HCT116 (cell line): ENCODE data around the gene BCO2. TPM values are rescaled to one million over a fixed set of nuclear protein-coding genes. Genes with fewer than 3 reads are reported as not detected.

Source experiments
- ATAC-seq: fragments of 200-7000 bp; cut with Tn5 transposase; 2 replicates; pipeline ENCODE4 v1.9.1; 2020; ENCODE audit warnings: mild to moderate bottlenecking, moderate library complexity
- BruUV-seq: library from RNA; stranded (reverse); fragments of 400-500 nt; replicated peaks from 2 replicates; lab custom pipeline; 2021; lab: Mats Ljungman, UMichigan
- CTCF ChIA-PET: fragments of 300-600 bp; sonication (Branson Sonifier 250); formaldehyde crosslinking; loops from one replicate; lab custom pipeline; 2021; ENCODE audit warnings: antibody characterized with exemption; lab: Charles Lee
- POLR2A ChIA-PET: fragments of 300-600, 350-600 bp; sonication (Branson Sonifier 250); formaldehyde crosslinking; loops from one replicate; lab custom pipeline; 2021; ENCODE audit warnings: antibody characterized with exemption; lab: Charles Lee
- RAD21 ChIA-PET, 2 experiments: fragments of 300-600 bp; sonication (Branson Sonifier 250); formaldehyde crosslinking; loops; one replicate each; lab custom pipeline; 2023; ENCODE audit warnings: low total read pairs in 2 of 2; ENCODE audit not compliant: uncharacterized antibody in 2 of 2, unreplicated experiment in 2 of 2, low non-redundant PET in 1 of 2; lab: Charles Lee
- DNase-seq: peaks from one replicate; pipeline ENCODE4 v3.0.0-alpha.2; 2010; ENCODE audit warnings: low read depth, low spot score
- H2AFZ ChIP-seq: fragments of 200-600 bp; shearing (Covaris generic), sonication (generic); 2 replicates; pipeline ENCODE4 v1.6.1; 2017; ENCODE audit warnings: low read depth, mixed run types, mixed read lengths, antibody characterized with exemption, low read length; ENCODE audit not compliant: poor library complexity, severe bottlenecking
- H3K27ac ChIP-seq: 2 replicates; pipeline ENCODE4 v1.5.1; 2012; ENCODE audit warnings: low read depth, low read length
- H3K27me3 ChIP-seq: fragments of 200-600 bp; sonication (generic); 2 replicates; pipeline ENCODE4 v1.6.1; 2016; ENCODE audit warnings: mixed run types, low read length, mixed read lengths; ENCODE audit not compliant: insufficient read depth
- H3K36me3 ChIP-seq, 2 experiments: fragments of 200-500 bp in 1 of 2; fragments of 200-600 bp in 1 of 2; sonication (Bioruptor generic) in 1 of 2; sonication (generic) in 1 of 2; 2 replicates each; pipeline versions ENCODE4 v1.5.1 to v1.6.1; 2014 to 2016; ENCODE audit warnings: low read length in 2 of 2, inconsistent platforms in 1 of 2, mixed read lengths in 1 of 2, mixed run types in 1 of 2; ENCODE audit not compliant: insufficient read depth in 2 of 2, control insufficient read depth in 1 of 2
- H3K4me1 ChIP-seq, 2 experiments: fragments of 200-600 bp in 1 of 2; sonication (generic) in 1 of 2; 2 replicates each; pipeline versions ENCODE4 v1.5.1 to v1.6.1; 2012 to 2017; ENCODE audit warnings: low read length in 2 of 2, inconsistent platforms in 1 of 2, mild to moderate bottlenecking in 1 of 2, mixed read lengths in 1 of 2, mixed run types in 1 of 2, moderate library complexity in 1 of 2; ENCODE audit not compliant: insufficient read depth in 2 of 2, control insufficient read depth in 1 of 2
- H3K4me2 ChIP-seq: fragments of 200-600 bp; sonication (generic); 2 replicates; pipeline ENCODE4 v1.6.1; 2017; ENCODE audit warnings: mixed run types, low read length, mixed read lengths
- H3K4me3 ChIP-seq, 2 experiments: fragments of 200-600 bp in 1 of 2; sonication (generic) in 1 of 2; replicated peaks in 1 of 2; 2 replicates each; pipeline ENCODE4 v1.5.1; 2011 to 2016; ENCODE audit warnings: low read length in 2 of 2, control low read depth in 1 of 2, low read depth in 1 of 2, mild to moderate bottlenecking in 1 of 2, mixed read lengths in 1 of 2, mixed run types in 1 of 2
- H3K79me2 ChIP-seq: fragments of 200-600 bp; sonication (generic); 2 replicates; pipeline ENCODE4 v1.6.1; 2017; ENCODE audit warnings: mild to moderate bottlenecking, mixed run types, low read length, moderate library complexity, mixed read lengths; ENCODE audit not compliant: insufficient read depth
- H3K9ac ChIP-seq: fragments of 200-600 bp; sonication (generic); 2 replicates; pipeline ENCODE4 v1.6.1; 2016; ENCODE audit warnings: low read length, mixed read lengths
- H3K9me2 ChIP-seq: fragments of 200-600 bp; sonication (generic), shearing (Covaris generic); 2 replicates; pipeline ENCODE4 v1.6.1; 2017; ENCODE audit warnings: mixed run types, mild to moderate bottlenecking, moderate library complexity; ENCODE audit not compliant: insufficient read depth
- H3K9me3 ChIP-seq, 2 experiments: fragments of 200-500 bp in 1 of 2; fragments of 200-600 bp in 1 of 2; sonication (Bioruptor generic) in 1 of 2; sonication (generic) in 1 of 2; 2 replicates each; pipeline ENCODE4 v1.6.1; 2014 to 2017; ENCODE audit warnings: low read length in 2 of 2, mixed read lengths in 2 of 2, inconsistent platforms in 1 of 2, low read depth in 1 of 2, mild to moderate bottlenecking in 1 of 2, mixed run types in 1 of 2, moderate library complexity in 1 of 2; ENCODE audit not compliant: control insufficient read depth in 1 of 2, insufficient read depth in 1 of 2
- H4K20me1 ChIP-seq: fragments of 200-600 bp; sonication (generic), shearing (Covaris generic); 2 replicates; pipeline ENCODE4 v1.6.1; 2017; ENCODE audit warnings: mixed run types, mild to moderate bottlenecking, moderate library complexity; ENCODE audit not compliant: insufficient read depth
- CEBPB ChIP-seq: IDR thresholded peaks from 2 replicates; pipeline ENCODE4 v1.6.1; 2012; ENCODE audit warnings: low read depth
- ELF1 ChIP-seq: IDR thresholded peaks from 2 replicates; pipeline ENCODE4 v1.6.1; 2012; ENCODE audit warnings: low read depth, borderline replicate concordance
- EZH2 ChIP-seq: fragments of 200-600 bp; sonication (generic); IDR thresholded peaks from 2 replicates; pipeline ENCODE4 v1.6.1; 2017; ENCODE audit warnings: antibody characterized with exemption, mixed run types
- EZH2phosphoT487 ChIP-seq: fragments of 200-600 bp; IDR thresholded peaks from 2 replicates; pipeline ENCODE4 v1.6.1; 2018; ENCODE audit warnings: antibody characterized with exemption, borderline replicate concordance
- JUND ChIP-seq: IDR thresholded peaks from 2 replicates; pipeline ENCODE4 v1.6.1; 2012
- MAX ChIP-seq: IDR thresholded peaks from 2 replicates; pipeline ENCODE4 v1.6.1; 2012
- POLR2A ChIP-seq: IDR thresholded peaks from 2 replicates; pipeline ENCODE4 v1.7.0; 2011; ENCODE audit warnings: borderline replicate concordance; ENCODE audit not compliant: insufficient read depth, insufficient read length; ENCODE audit errors: extremely low read depth
- SIN3A ChIP-seq: IDR thresholded peaks from 2 replicates; pipeline ENCODE4 v1.6.1; 2012; ENCODE audit warnings: low read depth
- SRF ChIP-seq: IDR thresholded peaks from 2 replicates; pipeline ENCODE4 v1.6.1; 2012; ENCODE audit warnings: low read depth
- TCF7L2 ChIP-seq: IDR thresholded peaks from 2 replicates; pipeline ENCODE4 v1.7.0; 2011; ENCODE audit warnings: borderline replicate concordance, inconsistent platforms; ENCODE audit not compliant: insufficient read depth, insufficient read length; ENCODE audit errors: extremely low read depth
- ZFX ChIP-seq: fragments of 450-650 bp; IDR thresholded peaks from 2 replicates; pipeline ENCODE4 v1.6.1; 2017
- ZNF274 ChIP-seq: fragments of 200-500 bp; sonication (Bioruptor generic); IDR thresholded peaks from 2 replicates; pipeline ENCODE4 v1.6.1; 2014; ENCODE audit warnings: mild to moderate bottlenecking, low read depth, low read length, inconsistent platforms
- intact Hi-C: fragments of 100-400 bp; cut with micrococcal nuclease; formaldehyde crosslinking; loops from 2 replicates; pipeline ENCODE4 v1.10.0; 2022
- total RNA-seq: library from RNA; stranded (reverse); gene quantifications from one replicate; pipeline ENCODE4 v1.2.1, GENCODE V29; 2021; ENCODE audit not compliant: unreplicated experiment
- TF ChIP-seq, protein P1 (sequence below), 3 experiments: fragments of 200-600 bp in 1 of 3; sonication (generic) in 1 of 3; IDR thresholded peaks in 2 of 3; conservative IDR thresholded peaks in 1 of 3; 2 replicates each; pipeline ENCODE4 v1.5.1; 2012 to 2017; ENCODE audit warnings: low read depth in 2 of 3, low read length in 2 of 3, antibody characterized with exemption in 1 of 3, borderline replicate concordance in 1 of 3, control low read depth in 1 of 3, mild to moderate bottlenecking in 1 of 3, mixed read lengths in 1 of 3, mixed run types in 1 of 3, moderate library complexity in 1 of 3; ENCODE audit not compliant: insufficient read depth in 1 of 3

The BCO2 gene
- total RNA-seq, 1 experiment from 2014 or later, result 4.0 TPM

DNA sequence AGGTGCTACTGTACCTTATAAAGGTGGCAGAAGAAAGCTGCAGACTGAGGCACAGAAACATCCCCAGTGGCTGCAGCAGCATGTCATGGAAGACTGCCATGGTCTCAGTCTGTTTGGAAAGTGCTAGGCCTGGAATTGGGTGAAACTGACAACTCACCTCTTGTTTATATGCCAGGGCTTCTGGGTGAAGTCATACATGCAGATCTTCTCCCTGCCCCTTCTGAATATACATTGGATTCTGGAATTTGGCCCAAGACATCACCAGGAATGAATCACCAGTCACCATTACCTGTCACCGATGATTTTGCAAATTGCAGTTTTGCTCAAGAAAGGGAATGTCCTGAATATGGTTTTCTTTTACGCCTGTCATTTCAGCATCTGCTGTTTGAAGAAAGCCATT lies 85.2 kb downstream of the BCO2 start, which contains the start of gene PLET1:
Gene PLET1 (minus strand): TSS at position 371 of the 400 bp plus-strand sequence. CDS start 271 bp downstream, at position 100.
- Histone ChIP-seq H3K9me3 (no peaks in the 10 kb centered on the region), H3K4me2 (no peak within 1 kb of the TSS), H3K79me2 (no peaks in the 10 kb centered on the region), H3K27ac (no peak within 1 kb of the TSS), H3K4me3 (no peak within 1 kb of the TSS), H3K36me3 (no peaks in the 10 kb centered on the region), H4K20me1 (no peaks in the 10 kb centered on the region), H3K4me1 (no peaks in the 10 kb centered on the region), H3K9ac (no peak within 1 kb of the TSS), H3K9me2 (no peaks in the 10 kb centered on the region), H3K27me3 (no peaks in the 10 kb centered on the region), H2AFZ (no peak within 1 kb of the TSS)
- CTCF ChIA-PET, result no interaction called here
- no peak for TF ChIP-seq EZH2phosphoT487
- no peak for TF ChIP-seq ZNF274
- TF ChIP-seq SIN3A, result no peak
- TF ChIP-seq, protein P1, sequence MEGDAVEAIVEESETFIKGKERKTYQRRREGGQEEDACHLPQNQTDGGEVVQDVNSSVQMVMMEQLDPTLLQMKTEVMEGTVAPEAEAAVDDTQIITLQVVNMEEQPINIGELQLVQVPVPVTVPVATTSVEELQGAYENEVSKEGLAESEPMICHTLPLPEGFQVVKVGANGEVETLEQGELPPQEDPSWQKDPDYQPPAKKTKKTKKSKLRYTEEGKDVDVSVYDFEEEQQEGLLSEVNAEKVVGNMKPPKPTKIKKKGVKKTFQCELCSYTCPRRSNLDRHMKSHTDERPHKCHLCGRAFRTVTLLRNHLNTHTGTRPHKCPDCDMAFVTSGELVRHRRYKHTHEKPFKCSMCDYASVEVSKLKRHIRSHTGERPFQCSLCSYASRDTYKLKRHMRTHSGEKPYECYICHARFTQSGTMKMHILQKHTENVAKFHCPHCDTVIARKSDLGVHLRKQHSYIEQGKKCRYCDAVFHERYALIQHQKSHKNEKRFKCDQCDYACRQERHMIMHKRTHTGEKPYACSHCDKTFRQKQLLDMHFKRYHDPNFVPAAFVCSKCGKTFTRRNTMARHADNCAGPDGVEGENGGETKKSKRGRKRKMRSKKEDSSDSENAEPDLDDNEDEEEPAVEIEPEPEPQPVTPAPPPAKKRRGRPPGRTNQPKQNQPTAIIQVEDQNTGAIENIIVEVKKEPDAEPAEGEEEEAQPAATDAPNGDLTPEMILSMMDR (IDR thresholded peaks at IDR 0.05 in 2 of 3, conservative IDR thresholded peaks at IDR 0.05 in 1 of 3; ENCODE audit: borderline replicate concordance in 1 of 3, insufficient read depth in 1 of 3, low read depth in 2 of 3, low read length in 2 of 3), result no peak
- TF ChIP-seq CEBPB, result no peak
- TF ChIP-seq EZH2, result no peak
- no peak for TF ChIP-seq TCF7L2
- TF ChIP-seq SRF, result no peak
- no peak for TF ChIP-seq ZFX
- no peak for TF ChIP-seq JUND
- no peak for TF ChIP-seq POLR2A
- no peak for TF ChIP-seq MAX
- TF ChIP-seq ELF1, result no peak
- ATAC-seq (no peak), DNase-seq (no peak)
- BruUV-seq, result no TSS peak
- RAD21 ChIA-PET, result no interaction called here
- intact Hi-C loops, result no loop called here
- POLR2A ChIA-PET, result no interaction called here
